HepG2 (cell line): ENCODE data around the gene COX7C. TPM values are rescaled to one million over a fixed set of nuclear protein-coding genes. Genes with fewer than 3 reads are reported as not detected.

ENCODE experiments used
- EHMT2 ChIP-seq: fragments of 200-600 bp; sonication (generic); IDR thresholded peaks from 2 replicates; pipeline ENCODE4 v1.7.0; 2017; ENCODE audit warnings: antibody characterized with exemption, low read depth, low read length, borderline replicate concordance
- FIP1L1 ChIP-seq: fragments of 200-400 bp; formaldehyde crosslinking; IDR thresholded peaks from 2 replicates; pipeline ENCODE4 v1.6.1; 2018; ENCODE audit warnings: low read depth, mild to moderate bottlenecking, low read length, moderate library complexity, borderline replicate concordance; ENCODE audit not compliant: insufficient read depth
- FOXK2 ChIP-seq: fragments of 450-650 bp; IDR thresholded peaks from 2 replicates; pipeline ENCODE4 v1.6.1; 2016
- GATAD1 ChIP-seq: IDR thresholded peaks from 2 replicates; pipeline ENCODE4 v1.6.1; 2016; ENCODE audit warnings: missing genetic modification reagents, missing compliant biosample characterization
- KAT8 ChIP-seq: IDR thresholded peaks from 2 replicates; pipeline ENCODE4 v1.6.1; 2016; ENCODE audit warnings: missing genetic modification reagents, missing compliant biosample characterization
- NR2F1 ChIP-seq, 2 experiments: fragments of 450-650 bp in 1 of 2; formaldehyde crosslinking in 1 of 2; IDR thresholded peaks; 2 replicates each; pipeline versions ENCODE4 v1.5.0 to v1.6.1; 2016 to 2020; ENCODE audit warnings: mild to moderate bottlenecking in 1 of 2, missing compliant biosample characterization in 1 of 2, missing genetic modification reagents in 1 of 2, moderate library complexity in 1 of 2
- POLR2A ChIP-seq, 2 experiments: IDR thresholded peaks; 2 replicates each; pipeline ENCODE4 v1.6.1; 2011; ENCODE audit warnings: low read depth in 2 of 2, low read length in 2 of 2, mild to moderate bottlenecking in 1 of 2, moderate library complexity in 1 of 2; ENCODE audit not compliant: insufficient read depth in 1 of 2
- TEAD3 ChIP-seq: optimal IDR thresholded peaks from 2 replicates; pipeline ENCODE3; 2016; ENCODE audit warnings: borderline replicate concordance
- TMF1 ChIP-seq: sonication (generic); formaldehyde crosslinking; IDR thresholded peaks from 2 replicates; pipeline ENCODE4 v1.8.1; 2022; ENCODE audit warnings: low read depth, missing genetic modification reagents
- ZC3H13 ChIP-seq: sonication (generic); formaldehyde crosslinking; IDR thresholded peaks from 2 replicates; pipeline ENCODE4 v1.8.1; 2023; ENCODE audit warnings: mild to moderate bottlenecking, missing genetic modification reagents, moderate library complexity
- ZNF605 ChIP-seq: sonication (generic); formaldehyde crosslinking; IDR thresholded peaks from 2 replicates; pipeline ENCODE4 v1.8.0; 2022; ENCODE audit warnings: mild to moderate bottlenecking, missing genetic modification reagents
- ZNF678 ChIP-seq: sonication (generic); formaldehyde crosslinking; IDR thresholded peaks from 2 replicates; pipeline ENCODE4 v1.4.0; 2020; ENCODE audit warnings: mild to moderate bottlenecking, missing genetic modification reagents
- polyA plus RNA-seq, 8 experiments: library from polyadenylated mRNA; depleted of rRNA in 3 of 8; stranded (reverse) in 7 of 8; unstranded in 1 of 8; fragments of >200 nt; fragmentation: Illumina TruSeq in 4 of 8; extraction: Trizol in 4 of 8; gene quantifications; 2 replicates each; pipeline versions ENCODE4 v1.2.1 to v1.2.3, GENCODE V29; 2011 to 2016; ENCODE audit warnings: low read depth in 4 of 8, missing spikeins in 1 of 8, mixed read lengths in 1 of 8; ENCODE audit not compliant: insufficient read depth in 1 of 8
- total RNA-seq, 5 experiments: library from RNA; depleted of rRNA; stranded (reverse); fragments of >200 nt; fragmentation: Illumina TruSeq; extraction: Trizol; gene quantifications; 2 replicates each; pipeline ENCODE4 v1.2.3, GENCODE V29; 2016; ENCODE audit warnings: low read depth in 1 of 5
- TF ChIP-seq, protein P1 (sequence below): IDR thresholded peaks from 2 replicates; pipeline ENCODE4 v1.6.1; 2016; ENCODE audit warnings: missing genetic modification reagents, missing compliant biosample characterization
- TF ChIP-seq, protein P2 (sequence below): IDR thresholded peaks from 2 replicates; pipeline ENCODE4 v1.6.1; 2016; ENCODE audit warnings: missing biosample characterization, missing genetic modification reagents, low read depth
- TF ChIP-seq, protein P3 (sequence below), 2 experiments: sonication (generic) in 1 of 2; formaldehyde crosslinking in 1 of 2; IDR thresholded peaks; 2 replicates each; pipeline versions ENCODE4 v1.4.0 to v1.6.1; 2016 to 2020; ENCODE audit warnings: borderline replicate concordance in 1 of 2, low read depth in 1 of 2, mild to moderate bottlenecking in 1 of 2, missing genetic modification reagents in 1 of 2
- TF ChIP-seq, protein P4 (sequence below): sonication (generic); formaldehyde crosslinking; IDR thresholded peaks from 2 replicates; pipeline ENCODE4 v1.4.0; 2020; ENCODE audit warnings: missing genetic modification reagents

Gene COX7C
- total and polyA plus RNA-seq, 2 of the 13 experiments (the other 11 are each of a cell fraction or from before 2014, with no cell fraction given), result 538 to 635 TPM

DNA sequence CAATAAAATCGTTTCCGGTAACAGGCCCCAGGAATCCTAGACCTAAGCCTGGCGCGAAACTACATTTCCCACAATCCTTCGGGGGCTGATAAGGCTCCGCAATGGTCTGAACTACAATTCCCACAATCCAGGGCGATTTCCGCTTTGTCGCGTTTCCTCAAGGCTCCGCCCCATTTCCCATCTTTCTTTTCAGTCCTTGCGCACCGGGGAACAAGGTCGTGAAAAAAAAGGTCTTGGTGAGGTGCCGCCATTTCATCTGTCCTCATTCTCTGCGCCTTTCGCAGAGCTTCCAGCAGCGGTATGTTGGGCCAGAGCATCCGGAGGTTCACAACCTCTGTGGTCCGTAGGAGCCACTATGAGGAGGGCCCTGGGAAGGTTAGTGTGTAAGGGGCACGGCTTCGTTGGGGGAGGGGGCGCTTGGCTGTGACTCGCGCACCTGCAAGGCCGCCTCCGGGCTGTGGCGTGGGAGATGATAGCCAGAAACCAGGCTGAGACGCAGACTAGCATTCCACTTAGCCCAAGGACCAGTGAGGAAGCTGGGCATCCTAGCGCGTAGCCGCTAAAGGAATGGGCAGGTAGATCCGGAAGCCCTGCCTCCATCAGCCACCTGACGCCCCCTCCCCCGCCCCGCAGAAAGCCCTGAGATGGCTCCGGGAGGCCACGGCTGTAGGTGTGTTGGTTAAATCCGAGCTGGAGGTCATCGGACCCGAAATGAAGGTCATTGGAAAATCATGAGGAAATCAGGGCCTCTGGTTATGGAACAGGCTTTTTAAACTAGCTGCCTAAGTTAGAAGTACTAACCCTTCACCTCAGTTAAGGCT lies at the start of gene COX7C (continued):
- TF ChIP-seq FOXK2 (no peak), NR2F1 (CRISPR knock-in tag; IDR thresholded peaks at IDR 0.05) (no peak), KAT8 (CRISPR knock-in tag) (peak; percentile 94), ZC3H13 (CRISPR knock-in tag) (no peak), POLR2A (IDR thresholded peaks at IDR 0.05; ENCODE audit: insufficient read depth in 1 of 2, low read depth in 2 of 2, low read length in 2 of 2) (peak; percentile 85 to 88), ZNF605 (CRISPR knock-in tag) (peak; percentile 83; the same call in 1 of the 2 replicates), TEAD3 (peak; percentile 78), EHMT2 (no peak; the same call in 1 of the 2 replicates), GATAD1 (CRISPR knock-in tag) (peak; percentile 80), FIP1L1 (no peak), TMF1 (CRISPR knock-in tag) (no peak), ZNF678 (CRISPR knock-in tag) (peak; percentile 35; the same call in 1 of the 2 replicates)
- TF ChIP-seq, protein P1, sequence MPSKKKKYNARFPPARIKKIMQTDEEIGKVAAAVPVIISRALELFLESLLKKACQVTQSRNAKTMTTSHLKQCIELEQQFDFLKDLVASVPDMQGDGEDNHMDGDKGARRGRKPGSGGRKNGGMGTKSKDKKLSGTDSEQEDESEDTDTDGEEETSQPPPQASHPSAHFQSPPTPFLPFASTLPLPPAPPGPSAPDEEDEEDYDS, result peak; percentile 90
- TF ChIP-seq, protein P2, sequence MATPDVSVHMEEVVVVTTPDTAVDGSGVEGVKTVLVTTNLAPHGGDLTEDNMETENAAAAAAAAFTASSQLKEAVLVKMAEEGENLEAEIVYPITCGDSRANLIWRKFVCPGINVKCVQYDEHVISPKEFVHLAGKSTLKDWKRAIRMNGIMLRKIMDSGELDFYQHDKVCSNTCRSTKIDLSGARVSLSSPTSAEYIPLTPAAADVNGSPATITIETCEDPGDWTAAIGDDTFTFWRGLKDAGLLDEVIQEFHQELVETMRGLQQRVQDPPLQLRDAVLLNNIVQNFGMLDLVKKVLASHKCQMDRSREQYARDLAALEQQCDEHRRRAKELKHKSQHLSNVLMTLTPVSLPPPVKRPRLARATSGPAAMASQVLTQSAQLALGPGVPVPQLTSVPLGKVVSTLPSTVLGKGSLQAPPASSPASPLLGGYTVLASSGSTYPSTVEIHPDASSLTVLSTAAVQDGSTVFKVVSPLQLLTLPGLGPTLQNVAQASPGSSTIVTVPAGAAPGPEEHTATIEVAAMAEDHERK (CRISPR knock-in tag), result no peak
- TF ChIP-seq, protein P3, sequence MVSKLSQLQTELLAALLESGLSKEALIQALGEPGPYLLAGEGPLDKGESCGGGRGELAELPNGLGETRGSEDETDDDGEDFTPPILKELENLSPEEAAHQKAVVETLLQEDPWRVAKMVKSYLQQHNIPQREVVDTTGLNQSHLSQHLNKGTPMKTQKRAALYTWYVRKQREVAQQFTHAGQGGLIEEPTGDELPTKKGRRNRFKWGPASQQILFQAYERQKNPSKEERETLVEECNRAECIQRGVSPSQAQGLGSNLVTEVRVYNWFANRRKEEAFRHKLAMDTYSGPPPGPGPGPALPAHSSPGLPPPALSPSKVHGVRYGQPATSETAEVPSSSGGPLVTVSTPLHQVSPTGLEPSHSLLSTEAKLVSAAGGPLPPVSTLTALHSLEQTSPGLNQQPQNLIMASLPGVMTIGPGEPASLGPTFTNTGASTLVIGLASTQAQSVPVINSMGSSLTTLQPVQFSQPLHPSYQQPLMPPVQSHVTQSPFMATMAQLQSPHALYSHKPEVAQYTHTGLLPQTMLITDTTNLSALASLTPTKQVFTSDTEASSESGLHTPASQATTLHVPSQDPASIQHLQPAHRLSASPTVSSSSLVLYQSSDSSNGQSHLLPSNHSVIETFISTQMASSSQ (IDR thresholded peaks at IDR 0.05; ENCODE audit: low read depth), result peak; percentile 45; the same call in 1 of the 2 replicates
- TF ChIP-seq, protein P3 (CRISPR knock-in tag; IDR thresholded peaks at IDR 0.05; ENCODE audit: borderline replicate concordance), result peak; percentile 73
- TF ChIP-seq, protein P4, sequence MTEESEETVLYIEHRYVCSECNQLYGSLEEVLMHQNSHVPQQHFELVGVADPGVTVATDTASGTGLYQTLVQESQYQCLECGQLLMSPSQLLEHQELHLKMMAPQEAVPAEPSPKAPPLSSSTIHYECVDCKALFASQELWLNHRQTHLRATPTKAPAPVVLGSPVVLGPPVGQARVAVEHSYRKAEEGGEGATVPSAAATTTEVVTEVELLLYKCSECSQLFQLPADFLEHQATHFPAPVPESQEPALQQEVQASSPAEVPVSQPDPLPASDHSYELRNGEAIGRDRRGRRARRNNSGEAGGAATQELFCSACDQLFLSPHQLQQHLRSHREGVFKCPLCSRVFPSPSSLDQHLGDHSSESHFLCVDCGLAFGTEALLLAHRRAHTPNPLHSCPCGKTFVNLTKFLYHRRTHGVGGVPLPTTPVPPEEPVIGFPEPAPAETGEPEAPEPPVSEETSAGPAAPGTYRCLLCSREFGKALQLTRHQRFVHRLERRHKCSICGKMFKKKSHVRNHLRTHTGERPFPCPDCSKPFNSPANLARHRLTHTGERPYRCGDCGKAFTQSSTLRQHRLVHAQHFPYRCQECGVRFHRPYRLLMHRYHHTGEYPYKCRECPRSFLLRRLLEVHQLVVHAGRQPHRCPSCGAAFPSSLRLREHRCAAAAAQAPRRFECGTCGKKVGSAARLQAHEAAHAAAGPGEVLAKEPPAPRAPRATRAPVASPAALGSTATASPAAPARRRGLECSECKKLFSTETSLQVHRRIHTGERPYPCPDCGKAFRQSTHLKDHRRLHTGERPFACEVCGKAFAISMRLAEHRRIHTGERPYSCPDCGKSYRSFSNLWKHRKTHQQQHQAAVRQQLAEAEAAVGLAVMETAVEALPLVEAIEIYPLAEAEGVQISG (CRISPR knock-in tag), result peak; percentile 92
